SK-N-SH (cell line): ENCODE results near the gene CPNE8. TPM values are rescaled to one million over a fixed set of nuclear protein-coding genes. Genes with fewer than 3 reads are reported as not detected.

Source experiments
- CTCF ChIA-PET: fragments of 300-600, 350-600 bp; formaldehyde crosslinking; extraction: SDS; loops from one replicate; lab custom pipeline; 2021; lab: Yijun Ruan, JAX
- POLR2A ChIA-PET: fragments of 350-600 bp; sonication (Branson Sonifier 250); formaldehyde crosslinking; extraction: SDS; loops from one replicate; lab custom pipeline; 2020; ENCODE audit warnings: antibody characterized with exemption, inconsistent platforms; lab: Yijun Ruan, JAX
- DNase-seq: peaks from one replicate; pipeline ENCODE4 v3.0.0; 2012
- H2AFZ ChIP-seq: fragments of 200-600 bp; sonication (generic); 2 replicates; pipeline ENCODE4 v1.8.1; 2016; ENCODE audit warnings: antibody characterized with exemption, mild to moderate bottlenecking, low read depth
- H3F3A ChIP-seq: fragments of 200-600 bp; sonication (generic); replicated peaks from 2 replicates; pipeline ENCODE3; 2016; ENCODE audit warnings: antibody characterized with exemption, mild to moderate bottlenecking; ENCODE audit not compliant: insufficient read depth
- H3K27ac ChIP-seq, 2 experiments: fragments of 200-500 bp in 1 of 2; fragments of 200-600 bp in 1 of 2; sonication (Bioruptor generic) in 1 of 2; sonication (generic), shearing (Covaris generic) in 1 of 2; 2 replicates each; pipeline versions ENCODE4 v1.5.1 to v1.6.1; 2014 to 2016; ENCODE audit warnings: low read depth in 2 of 2, inconsistent platforms in 1 of 2, low read length in 1 of 2, mild to moderate bottlenecking in 1 of 2, mixed read lengths in 1 of 2
- H3K27me3 ChIP-seq: fragments of 200-600 bp; sonication (generic), shearing (Covaris generic); 2 replicates; pipeline ENCODE4 v1.6.1; 2016; ENCODE audit warnings: mixed run types; ENCODE audit not compliant: insufficient read depth
- H3K36me3 ChIP-seq, 2 experiments: fragments of 200-500 bp in 1 of 2; fragments of 200-600 bp in 1 of 2; sonication (Bioruptor generic) in 1 of 2; sonication (generic) in 1 of 2; replicated peaks in 1 of 2; 2 replicates each; pipeline versions ENCODE3 to v1.5.1; 2014 to 2016; ENCODE audit warnings: low read length in 1 of 2, mild to moderate bottlenecking in 1 of 2; ENCODE audit not compliant: insufficient read depth in 2 of 2, control insufficient read depth in 1 of 2
- H3K4me1 ChIP-seq, 2 experiments: fragments of 200-500 bp in 1 of 2; fragments of 200-600 bp in 1 of 2; sonication (Bioruptor generic) in 1 of 2; sonication (generic), shearing (Covaris generic) in 1 of 2; 2 replicates each; pipeline versions ENCODE4 v1.5.1 to v1.6.1; 2014 to 2016; ENCODE audit warnings: low read depth in 1 of 2, low read length in 1 of 2, mixed run types in 1 of 2; ENCODE audit not compliant: insufficient read depth in 2 of 2, control insufficient read depth in 1 of 2
- H3K4me2 ChIP-seq: fragments of 200-600 bp; sonication (generic), shearing (Covaris generic); 2 replicates; pipeline ENCODE4 v1.6.1; 2017; ENCODE audit warnings: mixed run types
- H3K4me3 ChIP-seq, 2 experiments: fragments of 200-500 bp in 1 of 2; fragments of 200-600 bp in 1 of 2; sonication (Bioruptor generic) in 1 of 2; sonication (generic), shearing (Covaris generic) in 1 of 2; 2 replicates each; pipeline versions ENCODE4 v1.5.1 to v1.8.1; 2014 to 2016; ENCODE audit warnings: low read depth in 2 of 2, inconsistent platforms in 1 of 2, low read length in 1 of 2, mild to moderate bottlenecking in 1 of 2, mixed read lengths in 1 of 2, moderate library complexity in 1 of 2
- H3K79me2 ChIP-seq: fragments of 200-600 bp; sonication (generic); 2 replicates; pipeline ENCODE4 v1.8.1; 2017; ENCODE audit warnings: mild to moderate bottlenecking; ENCODE audit not compliant: insufficient read depth
- H3K9ac ChIP-seq: fragments of 200-600 bp; sonication (generic); 2 replicates; pipeline ENCODE4 v1.6.1; 2017; ENCODE audit warnings: mixed run types
- H3K9me2 ChIP-seq: fragments of 200-600 bp; sonication (generic); 2 replicates; pipeline ENCODE4 v1.6.1; 2017; ENCODE audit warnings: mixed run types
- H3K9me3 ChIP-seq: fragments of 200-600 bp; sonication (generic); 2 replicates; pipeline ENCODE4 v1.6.1; 2017; ENCODE audit warnings: mixed run types, mild to moderate bottlenecking, moderate library complexity
- H4K20me1 ChIP-seq: fragments of 200-600 bp; sonication (generic); 2 replicates; pipeline ENCODE4 v1.6.1; 2017; ENCODE audit warnings: mild to moderate bottlenecking, mixed run types; ENCODE audit not compliant: insufficient read depth
- ELF1 ChIP-seq: IDR thresholded peaks from 2 replicates; pipeline ENCODE4 v1.4.0; 2012
- EZH2phosphoT487 ChIP-seq: fragments of 200-600 bp; sonication (generic); IDR thresholded peaks from 2 replicates; pipeline ENCODE4 v1.6.1; 2017; ENCODE audit warnings: low read depth, mixed run types, mild to moderate bottlenecking, antibody characterized with exemption, moderate library complexity, borderline replicate concordance
- POLR2AphosphoS5 ChIP-seq: IDR thresholded peaks from 2 replicates; pipeline ENCODE4 v1.6.1; 2012; ENCODE audit warnings: low read depth, low read length
- RFX5 ChIP-seq: IDR thresholded peaks from 2 replicates; pipeline ENCODE4 v1.6.1; 2012; ENCODE audit warnings: mild to moderate bottlenecking, improper control_type of control experiment, low read length
- SMC3 ChIP-seq: IDR thresholded peaks from 2 replicates; pipeline ENCODE4 v1.6.1; 2012; ENCODE audit warnings: low read depth, low read length, improper control_type of control experiment
- TAF1 ChIP-seq: IDR thresholded peaks from 2 replicates; pipeline ENCODE4 v1.6.1; 2012; ENCODE audit warnings: low read depth, mild to moderate bottlenecking, low read length, moderate library complexity, borderline replicate concordance
- TCF12 ChIP-seq: IDR thresholded peaks from 2 replicates; pipeline ENCODE4 v1.4.0; 2012
- TEAD4 ChIP-seq: IDR thresholded peaks from 2 replicates; pipeline ENCODE4 v1.4.0; 2012; ENCODE audit warnings: mild to moderate bottlenecking, borderline replicate concordance; ENCODE audit not compliant: insufficient read depth
- WGBS: methylation state at CpG from one replicate; pipeline ENCODE4 v1.1.6; 2017; ENCODE audit warnings: low lambda C conversion rate; 5-methylcytosine and 5-hydroxymethylcytosine counted together
- polyA plus RNA-seq, 3 experiments: library from polyadenylated mRNA; depleted of rRNA; stranded (reverse); fragments of >200 nt; gene quantifications; 2 replicates each; pipeline ENCODE4 v1.2.3, GENCODE V29; 2012
- TF ChIP-seq, protein P1 (sequence below): fragments of 200-600 bp; sonication (generic); IDR thresholded peaks from 2 replicates; pipeline ENCODE4 v1.6.1; 2017; ENCODE audit warnings: antibody characterized with exemption, mild to moderate bottlenecking, moderate library complexity
- TF ChIP-seq, protein P2 (sequence below): IDR thresholded peaks from 2 replicates; pipeline ENCODE4 v1.4.0; 2012; ENCODE audit warnings: low read depth
- TF ChIP-seq, protein P3 (sequence below): IDR thresholded peaks from 2 replicates; pipeline ENCODE4 v1.4.0; 2012; ENCODE audit warnings: low read depth, borderline replicate concordance
- TF ChIP-seq, protein P4 (sequence below): fragments of 150-350 bp; IDR thresholded peaks from 2 replicates; pipeline ENCODE4 v1.6.1; 2017; ENCODE audit warnings: antibody characterized with exemption, low read length, low read depth, borderline replicate concordance

CPNE8 gene
- polyA plus RNA-seq, 1 of the 3 experiments (the other 2 are of a cell fraction): not detected

DNA sequence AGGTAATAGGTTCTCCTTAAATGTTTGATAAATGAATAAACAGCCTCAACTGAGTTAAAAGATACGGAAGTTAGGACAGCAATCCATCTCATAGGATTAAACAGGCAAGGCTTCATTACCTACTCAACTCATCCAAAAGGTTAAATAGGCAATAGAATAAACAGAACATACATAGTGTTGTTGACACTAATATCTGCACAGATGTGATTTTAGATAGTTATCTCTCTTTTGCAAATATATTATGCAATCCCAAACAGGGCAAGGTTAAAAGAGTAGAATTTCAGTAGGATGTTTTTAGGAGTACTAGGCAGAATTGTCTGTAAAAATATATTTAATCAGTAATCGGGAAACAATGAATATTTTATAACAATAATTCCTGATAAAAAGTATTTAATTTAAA is 276.3 kb downstream of the CPNE8 start:
- H3K79me2 ChIP-seq: no peaks in the 10 kb centered on the region
- no peak overlapping the region for H3K27ac ChIP-seq
- no peaks in the 10 kb centered on the region for H3K4me1 ChIP-seq
- TF ChIP-seq TEAD4: no peak
- TF ChIP-seq, protein P1, sequence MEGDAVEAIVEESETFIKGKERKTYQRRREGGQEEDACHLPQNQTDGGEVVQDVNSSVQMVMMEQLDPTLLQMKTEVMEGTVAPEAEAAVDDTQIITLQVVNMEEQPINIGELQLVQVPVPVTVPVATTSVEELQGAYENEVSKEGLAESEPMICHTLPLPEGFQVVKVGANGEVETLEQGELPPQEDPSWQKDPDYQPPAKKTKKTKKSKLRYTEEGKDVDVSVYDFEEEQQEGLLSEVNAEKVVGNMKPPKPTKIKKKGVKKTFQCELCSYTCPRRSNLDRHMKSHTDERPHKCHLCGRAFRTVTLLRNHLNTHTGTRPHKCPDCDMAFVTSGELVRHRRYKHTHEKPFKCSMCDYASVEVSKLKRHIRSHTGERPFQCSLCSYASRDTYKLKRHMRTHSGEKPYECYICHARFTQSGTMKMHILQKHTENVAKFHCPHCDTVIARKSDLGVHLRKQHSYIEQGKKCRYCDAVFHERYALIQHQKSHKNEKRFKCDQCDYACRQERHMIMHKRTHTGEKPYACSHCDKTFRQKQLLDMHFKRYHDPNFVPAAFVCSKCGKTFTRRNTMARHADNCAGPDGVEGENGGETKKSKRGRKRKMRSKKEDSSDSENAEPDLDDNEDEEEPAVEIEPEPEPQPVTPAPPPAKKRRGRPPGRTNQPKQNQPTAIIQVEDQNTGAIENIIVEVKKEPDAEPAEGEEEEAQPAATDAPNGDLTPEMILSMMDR: no peak
- TF ChIP-seq, all 33 proteins: peak for 0
- no peak for DNase-seq
- Histone ChIP-seq H2AFZ (no peak overlapping the region), H3F3A (no peaks in the 10 kb centered on the region), H3K36me3 (no peaks in the 10 kb centered on the region), H3K9ac (no peak overlapping the region), H3K9me3 (no peaks in the 10 kb centered on the region), H3K4me3 (no peak overlapping the region), H3K27me3 (no peaks in the 10 kb centered on the region), H4K20me1 (no peaks in the 10 kb centered on the region), H3K9me2 (no peaks in the 10 kb centered on the region), H3K4me2 (no peak overlapping the region)
- WGBS: 58% methylated on average over 2 of the region's 2 CpGs
- ChIA-PET CTCF (interaction anchor here (1.5 kb wide), 1 partner anchor 36 kb away, joined by 3 read pairs; no protein-coding TSS in a partner anchor), POLR2A (no interaction called here)

DNA sequence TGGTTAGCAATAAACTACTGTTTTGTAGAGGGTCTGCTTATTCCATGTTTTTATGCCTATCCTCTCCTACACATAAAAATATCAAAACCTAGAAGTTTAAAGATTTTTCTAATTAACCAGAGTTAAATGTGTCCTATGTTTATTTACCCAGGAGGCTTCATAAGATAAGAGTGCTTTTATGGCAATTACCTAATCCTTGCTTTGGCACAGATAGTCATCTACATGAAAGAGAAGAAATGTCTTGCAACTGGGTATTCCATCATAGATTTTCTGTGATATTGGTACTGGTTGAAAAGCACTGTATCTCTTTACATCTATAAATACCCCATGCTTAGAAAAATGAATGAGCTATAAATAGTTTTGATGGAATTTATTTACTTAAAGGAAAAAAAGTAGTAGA is 277.1 kb downstream of the CPNE8 start:
- no peaks in the 10 kb centered on the region for H3K9me3 ChIP-seq
- TF ChIP-seq SMC3 (no peak), EZH2phosphoT487 (no peak), TCF12 (no peak), TAF1 (no peak), TEAD4 (no peak), POLR2AphosphoS5 (no peak), ELF1 (no peak), RFX5 (no peak)
- TF ChIP-seq, protein P2, sequence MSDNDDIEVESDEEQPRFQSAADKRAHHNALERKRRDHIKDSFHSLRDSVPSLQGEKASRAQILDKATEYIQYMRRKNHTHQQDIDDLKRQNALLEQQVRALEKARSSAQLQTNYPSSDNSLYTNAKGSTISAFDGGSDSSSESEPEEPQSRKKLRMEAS: no peak
- TF ChIP-seq, protein P3, sequence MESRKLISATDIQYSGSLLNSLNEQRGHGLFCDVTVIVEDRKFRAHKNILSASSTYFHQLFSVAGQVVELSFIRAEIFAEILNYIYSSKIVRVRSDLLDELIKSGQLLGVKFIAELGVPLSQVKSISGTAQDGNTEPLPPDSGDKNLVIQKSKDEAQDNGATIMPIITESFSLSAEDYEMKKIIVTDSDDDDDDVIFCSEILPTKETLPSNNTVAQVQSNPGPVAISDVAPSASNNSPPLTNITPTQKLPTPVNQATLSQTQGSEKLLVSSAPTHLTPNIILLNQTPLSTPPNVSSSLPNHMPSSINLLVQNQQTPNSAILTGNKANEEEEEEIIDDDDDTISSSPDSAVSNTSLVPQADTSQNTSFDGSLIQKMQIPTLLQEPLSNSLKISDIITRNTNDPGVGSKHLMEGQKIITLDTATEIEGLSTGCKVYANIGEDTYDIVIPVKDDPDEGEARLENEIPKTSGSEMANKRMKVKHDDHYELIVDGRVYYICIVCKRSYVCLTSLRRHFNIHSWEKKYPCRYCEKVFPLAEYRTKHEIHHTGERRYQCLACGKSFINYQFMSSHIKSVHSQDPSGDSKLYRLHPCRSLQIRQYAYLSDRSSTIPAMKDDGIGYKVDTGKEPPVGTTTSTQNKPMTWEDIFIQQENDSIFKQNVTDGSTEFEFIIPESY: no peak
- TF ChIP-seq, protein P1: no peak
- TF ChIP-seq, protein P4, sequence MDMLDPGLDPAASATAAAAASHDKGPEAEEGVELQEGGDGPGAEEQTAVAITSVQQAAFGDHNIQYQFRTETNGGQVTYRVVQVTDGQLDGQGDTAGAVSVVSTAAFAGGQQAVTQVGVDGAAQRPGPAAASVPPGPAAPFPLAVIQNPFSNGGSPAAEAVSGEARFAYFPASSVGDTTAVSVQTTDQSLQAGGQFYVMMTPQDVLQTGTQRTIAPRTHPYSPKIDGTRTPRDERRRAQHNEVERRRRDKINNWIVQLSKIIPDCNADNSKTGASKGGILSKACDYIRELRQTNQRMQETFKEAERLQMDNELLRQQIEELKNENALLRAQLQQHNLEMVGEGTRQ: no peak
- H3K36me3 ChIP-seq: no peaks in the 10 kb centered on the region
- no peaks in the 10 kb centered on the region for H3F3A ChIP-seq
- H3K27ac ChIP-seq: no peak overlapping the region
- H3K9me2 ChIP-seq: no peaks in the 10 kb centered on the region
- ChIA-PET POLR2A (no interaction called here), CTCF (interaction anchor here (1.5 kb wide), 1 partner anchor 36 kb away, joined by 3 read pairs; no protein-coding TSS in a partner anchor)
- H3K79me2 ChIP-seq: no peaks in the 10 kb centered on the region
- H4K20me1 ChIP-seq: no peaks in the 10 kb centered on the region
- H2AFZ ChIP-seq: no peak overlapping the region; the same call in 1 of the 2 replicates
- H3K9ac ChIP-seq: no peak overlapping the region
- no peaks in the 10 kb centered on the region for H3K27me3 ChIP-seq
- no peaks in the 10 kb centered on the region for H3K4me1 ChIP-seq
- DNase-seq: no peak
- H3K4me3 ChIP-seq: no peak overlapping the region
- H3K4me2 ChIP-seq: no peak overlapping the region
